ENCODE measurements around the gene MORN1.

- TF ChIP-seq CTCF (conservative IDR thresholded peaks at IDR 0.05; ENCODE audit: low read length) (no peak), EZH2phosphoT487 (IDR thresholded peaks at IDR 0.05; ENCODE audit: borderline replicate concordance) (no peak)
Observed at GRCh38 chr1:2422523-2422922, 31.2 kb upstream of the MORN1 start.
